ENCODE results near the gene ZBTB9.

Gene ZBTB9

DNA sequence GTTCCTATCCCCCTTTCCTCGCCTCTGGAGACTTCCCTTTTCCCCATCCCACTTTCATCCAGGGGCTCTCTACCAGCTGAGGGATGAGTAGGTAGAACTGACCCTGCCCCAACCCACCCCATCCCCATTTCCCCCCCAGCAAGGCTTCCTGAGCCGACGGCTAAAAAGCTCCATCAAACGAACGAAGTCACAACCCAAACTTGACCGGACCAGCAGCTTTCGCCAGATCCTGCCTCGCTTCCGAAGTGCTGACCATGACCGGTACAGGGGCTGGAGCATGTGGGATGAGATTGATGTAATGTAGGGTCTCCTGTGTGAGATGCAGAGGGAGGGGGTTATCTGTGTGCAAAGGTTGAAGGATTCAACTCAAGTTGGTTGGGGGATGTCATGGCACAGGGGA lies 21.8 kb upstream of the ZBTB9 start:
- Histone ChIP-seq H3K27me3 (ENCODE audit: insufficient read depth, low read length, poor library complexity) (no peaks in the 10 kb centered on the region), H3K4me2 (ENCODE audit: insufficient read depth, low read length) (peak overlapping the region; percentile 52; the same call in 1 of the 2 replicates), H3K27ac (ENCODE audit: low read length) (peak overlapping the region; percentile 52; the same call in 1 of the 2 replicates), H2AFZ (ENCODE audit: low read depth, low read length) (no peak overlapping the region), H3K36me3 (ENCODE audit: insufficient read depth, low read length) (peaks cover 34% of the 10 kb centered on the region), H3K4me3 (ENCODE audit: low read depth in 1 of 2, low read length in 2 of 2) (no peak overlapping the region), H3K79me2 (ENCODE audit: insufficient read depth, low read length) (peaks cover 26% of the 10 kb centered on the region), H3K4me1 (ENCODE audit: insufficient read depth, low read length) (peaks cover 37% of the 10 kb centered on the region), H3K9me3 (ENCODE audit: insufficient read depth, low read length, severe bottlenecking) (no peaks in the 10 kb centered on the region), H4K20me1 (ENCODE audit: insufficient read depth, low read length) (peaks cover 18% of the 10 kb centered on the region), H3K9ac (ENCODE audit: low read depth, low read length) (0 out of 2 replicates have a peak overlapping the region, but pooled peaks have one; percentile 14)
- DNase-seq (no peak), ATAC-seq (ENCODE audit: insufficient read depth, low read depth) (no peak)
- TF ChIP-seq, protein P1, sequence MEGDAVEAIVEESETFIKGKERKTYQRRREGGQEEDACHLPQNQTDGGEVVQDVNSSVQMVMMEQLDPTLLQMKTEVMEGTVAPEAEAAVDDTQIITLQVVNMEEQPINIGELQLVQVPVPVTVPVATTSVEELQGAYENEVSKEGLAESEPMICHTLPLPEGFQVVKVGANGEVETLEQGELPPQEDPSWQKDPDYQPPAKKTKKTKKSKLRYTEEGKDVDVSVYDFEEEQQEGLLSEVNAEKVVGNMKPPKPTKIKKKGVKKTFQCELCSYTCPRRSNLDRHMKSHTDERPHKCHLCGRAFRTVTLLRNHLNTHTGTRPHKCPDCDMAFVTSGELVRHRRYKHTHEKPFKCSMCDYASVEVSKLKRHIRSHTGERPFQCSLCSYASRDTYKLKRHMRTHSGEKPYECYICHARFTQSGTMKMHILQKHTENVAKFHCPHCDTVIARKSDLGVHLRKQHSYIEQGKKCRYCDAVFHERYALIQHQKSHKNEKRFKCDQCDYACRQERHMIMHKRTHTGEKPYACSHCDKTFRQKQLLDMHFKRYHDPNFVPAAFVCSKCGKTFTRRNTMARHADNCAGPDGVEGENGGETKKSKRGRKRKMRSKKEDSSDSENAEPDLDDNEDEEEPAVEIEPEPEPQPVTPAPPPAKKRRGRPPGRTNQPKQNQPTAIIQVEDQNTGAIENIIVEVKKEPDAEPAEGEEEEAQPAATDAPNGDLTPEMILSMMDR (IDR thresholded peaks at IDR 0.05; ENCODE audit: borderline replicate concordance, extremely low read depth, low read length, poor library complexity, severe bottlenecking) = no peak
- no peak for TF ChIP-seq EZH2 (IDR thresholded peaks at IDR 0.05; ENCODE audit: borderline replicate concordance, low read depth, low read length, severe bottlenecking)

DNA sequence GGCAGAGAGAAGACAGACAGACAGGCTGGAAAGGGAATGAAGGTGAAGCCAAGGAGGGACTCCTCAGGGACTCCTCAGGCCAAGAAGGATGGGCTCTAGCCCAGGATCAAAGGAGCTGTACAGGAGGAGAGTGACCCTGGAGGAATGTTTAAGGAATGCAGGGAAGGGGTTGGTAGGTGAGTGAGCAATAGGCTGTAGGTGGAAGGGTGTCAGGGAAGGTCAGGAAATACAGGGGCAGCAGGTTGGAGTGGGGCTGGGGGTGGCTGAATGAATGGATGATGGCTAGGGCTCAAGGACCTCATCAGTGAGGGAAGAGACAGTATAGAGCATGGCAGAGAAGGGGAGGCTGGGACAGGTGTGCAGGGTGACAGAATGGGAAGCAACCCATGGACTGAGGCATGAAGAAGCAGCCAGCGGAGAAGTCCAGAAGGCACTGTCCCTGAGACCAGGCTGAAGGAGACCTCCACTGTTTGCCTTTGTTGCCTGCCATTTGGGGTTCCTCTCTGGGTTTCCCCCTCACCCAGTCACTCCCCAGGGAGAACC lies 21.3 kb upstream of the ZBTB9 start:
- no peak overlapping the region for H3K9ac ChIP-seq (ENCODE audit: low read depth, low read length)
- DNase-seq (no peak), ATAC-seq (ENCODE audit: insufficient read depth, low read depth) (no peak)
- H2AFZ ChIP-seq (ENCODE audit: low read depth, low read length) = no peak overlapping the region
- H4K20me1 ChIP-seq (ENCODE audit: insufficient read depth, low read length) = peaks cover 18% of the 10 kb centered on the region
- no peak overlapping the region for H3K4me3 ChIP-seq (ENCODE audit: low read depth in 1 of 2, low read length in 2 of 2)
- peaks cover 26% of the 10 kb centered on the region for H3K79me2 ChIP-seq (ENCODE audit: insufficient read depth, low read length)
- H3K27ac ChIP-seq (ENCODE audit: low read length) = no peak overlapping the region
- peaks cover 39% of the 10 kb centered on the region for H3K36me3 ChIP-seq (ENCODE audit: insufficient read depth, low read length)
- H3K4me2 ChIP-seq (ENCODE audit: insufficient read depth, low read length) = no peak overlapping the region
- H3K27me3 ChIP-seq (ENCODE audit: insufficient read depth, low read length, poor library complexity) = no peaks in the 10 kb centered on the region
- no peaks in the 10 kb centered on the region for H3K9me3 ChIP-seq (ENCODE audit: insufficient read depth, low read length, severe bottlenecking)
- TF ChIP-seq, protein P1 (IDR thresholded peaks at IDR 0.05; ENCODE audit: borderline replicate concordance, extremely low read depth, low read length, poor library complexity, severe bottlenecking) = no peak
- TF ChIP-seq EZH2 (IDR thresholded peaks at IDR 0.05; ENCODE audit: borderline replicate concordance, low read depth, low read length, severe bottlenecking) = no peak
- H3K4me1 ChIP-seq (ENCODE audit: insufficient read depth, low read length) = peaks cover 35% of the 10 kb centered on the region

DNA sequence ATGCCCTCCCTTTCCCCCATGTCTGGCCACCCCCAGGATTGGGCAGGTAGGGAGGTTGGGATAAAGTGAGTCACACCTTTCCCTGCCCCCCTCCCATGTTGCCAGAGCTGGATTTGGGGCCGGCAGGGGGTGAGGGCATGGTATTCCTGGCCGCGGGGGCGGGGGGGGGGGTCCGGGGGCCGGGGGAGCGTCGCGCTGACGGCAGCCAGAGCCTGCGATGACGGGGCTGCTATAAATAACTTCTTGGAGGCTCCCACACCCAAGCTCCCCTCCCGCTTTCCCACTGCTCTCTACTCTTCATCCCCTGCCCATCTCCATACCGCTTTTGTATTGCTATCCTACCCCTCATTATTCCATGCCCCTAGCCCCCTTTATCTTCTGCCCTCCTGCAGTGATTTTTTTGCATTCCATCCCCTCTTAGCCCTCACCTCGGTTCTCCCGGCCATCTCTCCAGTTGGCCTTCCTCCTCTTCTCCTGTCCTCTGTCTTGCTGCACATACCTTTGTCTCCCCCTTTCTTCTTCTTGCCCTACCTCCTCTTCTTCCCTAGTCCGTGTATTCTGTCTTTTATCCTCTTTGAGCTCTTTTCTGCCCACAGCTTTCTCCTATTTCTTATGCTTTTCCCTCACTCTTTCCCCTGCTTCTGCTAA lies 20.7 kb upstream of the ZBTB9 start:
- TF ChIP-seq EZH2 (IDR thresholded peaks at IDR 0.05; ENCODE audit: borderline replicate concordance, low read depth, low read length, severe bottlenecking) = no peak
- TF ChIP-seq, protein P1 (IDR thresholded peaks at IDR 0.05; ENCODE audit: borderline replicate concordance, extremely low read depth, low read length, poor library complexity, severe bottlenecking) = no peak
- Histone ChIP-seq H3K4me2 (ENCODE audit: insufficient read depth, low read length) (no peak overlapping the region), H3K36me3 (ENCODE audit: insufficient read depth, low read length) (peaks cover 45% of the 10 kb centered on the region), H3K9ac (ENCODE audit: low read depth, low read length) (no peak overlapping the region), H3K79me2 (ENCODE audit: insufficient read depth, low read length) (peaks cover 20% of the 10 kb centered on the region; the same call in 1 of the 2 replicates), H3K4me1 (ENCODE audit: insufficient read depth, low read length) (peaks cover 29% of the 10 kb centered on the region), H3K27me3 (ENCODE audit: insufficient read depth, low read length, poor library complexity) (no peaks in the 10 kb centered on the region), H3K4me3 (ENCODE audit: low read depth in 1 of 2, low read length in 2 of 2) (no peak overlapping the region), H4K20me1 (ENCODE audit: insufficient read depth, low read length) (peaks cover 15% of the 10 kb centered on the region), H3K9me3 (ENCODE audit: insufficient read depth, low read length, severe bottlenecking) (no peaks in the 10 kb centered on the region), H2AFZ (ENCODE audit: low read depth, low read length) (no peak overlapping the region), H3K27ac (ENCODE audit: low read length) (no peak overlapping the region)
- ATAC-seq (ENCODE audit: insufficient read depth, low read depth) = no peak
- DNase-seq = no peak

Measured in DND-41 (cell line).